Esophagus muscularis mucosa (tissue), 4 donors: Measurements from ENCODE around the gene TIAL1.
"Not testable (repeated sequence)": the region's sequence is repeated elsewhere in the genome, so short reads cannot be mapped to it uniquely, and the experiment has no call there.

Source experiments
- EP300 ChIP-seq: sonication (generic); formaldehyde crosslinking; IDR thresholded peaks from one replicate; pipeline ENCODE4 v1.6.1; 2017; ENCODE audit warnings: antibody characterized with exemption
- POLR2A ChIP-seq: fragments of 450-650 bp; IDR thresholded peaks from one replicate; pipeline ENCODE4 v1.6.1; 2017; ENCODE audit warnings: antibody characterized with exemption, moderate library complexity, mild to moderate bottlenecking, low read depth
- POLR2AphosphoS5 ChIP-seq, 2 donors: sonication (generic); formaldehyde crosslinking; IDR thresholded peaks; one replicate each; pipeline ENCODE4 v1.6.1; 2017; ENCODE audit warnings: antibody characterized with exemption in 2 of 2
- TF ChIP-seq, protein P1 (sequence below), 3 experiments: fragments of 200-600 bp in 2 of 3; fragments of 450-650 bp in 1 of 3; sonication (generic) in 2 of 3; IDR thresholded peaks; one replicate each; pipeline ENCODE4 v1.5.1; 2017 to 2019; ENCODE audit warnings: antibody characterized with exemption in 3 of 3, mild to moderate bottlenecking in 2 of 3, moderate library complexity in 1 of 3

DNA sequence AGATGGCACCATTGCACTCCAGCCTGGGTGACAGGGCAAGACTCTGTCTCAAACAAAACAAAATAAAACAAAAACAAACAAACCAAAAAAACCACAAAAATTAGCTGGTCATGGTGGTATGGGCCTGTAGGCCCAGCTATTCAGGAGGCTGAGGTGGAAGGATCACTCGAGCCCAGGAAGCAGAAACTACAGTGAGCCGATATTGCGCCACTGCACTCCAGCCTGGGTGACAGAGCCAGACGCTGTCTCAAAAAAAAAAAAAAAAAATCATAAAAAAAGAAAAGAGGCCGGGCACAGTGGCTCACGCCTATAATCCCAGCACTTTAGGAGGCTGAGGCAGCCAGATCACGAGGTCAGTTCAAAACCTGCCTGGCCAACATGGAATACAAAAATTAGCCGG, 64.0 kb downstream of the TIAL1 start:
- TF ChIP-seq, protein P1, sequence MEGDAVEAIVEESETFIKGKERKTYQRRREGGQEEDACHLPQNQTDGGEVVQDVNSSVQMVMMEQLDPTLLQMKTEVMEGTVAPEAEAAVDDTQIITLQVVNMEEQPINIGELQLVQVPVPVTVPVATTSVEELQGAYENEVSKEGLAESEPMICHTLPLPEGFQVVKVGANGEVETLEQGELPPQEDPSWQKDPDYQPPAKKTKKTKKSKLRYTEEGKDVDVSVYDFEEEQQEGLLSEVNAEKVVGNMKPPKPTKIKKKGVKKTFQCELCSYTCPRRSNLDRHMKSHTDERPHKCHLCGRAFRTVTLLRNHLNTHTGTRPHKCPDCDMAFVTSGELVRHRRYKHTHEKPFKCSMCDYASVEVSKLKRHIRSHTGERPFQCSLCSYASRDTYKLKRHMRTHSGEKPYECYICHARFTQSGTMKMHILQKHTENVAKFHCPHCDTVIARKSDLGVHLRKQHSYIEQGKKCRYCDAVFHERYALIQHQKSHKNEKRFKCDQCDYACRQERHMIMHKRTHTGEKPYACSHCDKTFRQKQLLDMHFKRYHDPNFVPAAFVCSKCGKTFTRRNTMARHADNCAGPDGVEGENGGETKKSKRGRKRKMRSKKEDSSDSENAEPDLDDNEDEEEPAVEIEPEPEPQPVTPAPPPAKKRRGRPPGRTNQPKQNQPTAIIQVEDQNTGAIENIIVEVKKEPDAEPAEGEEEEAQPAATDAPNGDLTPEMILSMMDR (IDR thresholded peaks at IDR 0.05) = not testable (repeated sequence)
- not testable (repeated sequence) for TF ChIP-seq POLR2A; POLR2AphosphoS5 (IDR thresholded peaks at IDR 0.05); EP300
